Activated T-cell treated with anti-CD3 and anti-CD28 coated beads, Interleukin-2, amount 50 U/mL, for 72 hours (primary cell): ENCODE results near the gene CDH4. TPM values are rescaled to one million over a fixed set of nuclear protein-coding genes. Genes with fewer than 3 reads are reported as not detected.

Source experiments
- ATAC-seq, 2 donors: fragments of 150-1000 bp; cut with Tn5 transposase; replicated peaks in 1 of 2; 2 replicates each; pipeline ENCODE4 v1.10.0; 2021; ENCODE audit warnings: moderate library complexity in 2 of 2, mild to moderate bottlenecking in 1 of 2
- DNase-seq, 2 donors: peaks; one replicate each; pipeline ENCODE4 v3.0.0; 2021 to 2022; ENCODE audit warnings: mixed read lengths in 1 of 2
- H3K27ac Mint-ChIP-seq: one replicate; pipeline ENCODE4 v1.8.0; 2022; ENCODE audit warnings: mild to moderate bottlenecking, moderate library complexity, mixed read lengths
- H3K27me3 Mint-ChIP-seq: one replicate; pipeline ENCODE4 v1.8.0; 2022; ENCODE audit warnings: low read depth, mixed read lengths
- H3K36me3 Mint-ChIP-seq, 2 donors: one replicate each; pipeline ENCODE4 v1.8.0; 2022; ENCODE audit warnings: mixed read lengths in 2 of 2, mild to moderate bottlenecking in 1 of 2; ENCODE audit not compliant: insufficient read depth in 2 of 2
- H3K4me1 Mint-ChIP-seq: one replicate; pipeline ENCODE4 v1.8.0; 2022; ENCODE audit warnings: low read depth, mixed read lengths
- H3K4me3 Mint-ChIP-seq, 2 donors: one replicate each; pipeline ENCODE4 v1.8.0; 2022; ENCODE audit warnings: mild to moderate bottlenecking in 2 of 2, mixed read lengths in 2 of 2, moderate library complexity in 2 of 2
- H3K9me3 Mint-ChIP-seq, 2 donors: one replicate each; pipeline ENCODE4 v1.8.0; 2022; ENCODE audit warnings: mixed read lengths in 2 of 2
- total RNA-seq, 2 donors: library from RNA; stranded (reverse); gene quantifications; one replicate each; pipeline ENCODE4 v1.2.3, GENCODE V29; 2022

The CDH4 gene
- total RNA-seq, 2 donors from 2014 or later = 0.17 to 0.35 TPM

DNA sequence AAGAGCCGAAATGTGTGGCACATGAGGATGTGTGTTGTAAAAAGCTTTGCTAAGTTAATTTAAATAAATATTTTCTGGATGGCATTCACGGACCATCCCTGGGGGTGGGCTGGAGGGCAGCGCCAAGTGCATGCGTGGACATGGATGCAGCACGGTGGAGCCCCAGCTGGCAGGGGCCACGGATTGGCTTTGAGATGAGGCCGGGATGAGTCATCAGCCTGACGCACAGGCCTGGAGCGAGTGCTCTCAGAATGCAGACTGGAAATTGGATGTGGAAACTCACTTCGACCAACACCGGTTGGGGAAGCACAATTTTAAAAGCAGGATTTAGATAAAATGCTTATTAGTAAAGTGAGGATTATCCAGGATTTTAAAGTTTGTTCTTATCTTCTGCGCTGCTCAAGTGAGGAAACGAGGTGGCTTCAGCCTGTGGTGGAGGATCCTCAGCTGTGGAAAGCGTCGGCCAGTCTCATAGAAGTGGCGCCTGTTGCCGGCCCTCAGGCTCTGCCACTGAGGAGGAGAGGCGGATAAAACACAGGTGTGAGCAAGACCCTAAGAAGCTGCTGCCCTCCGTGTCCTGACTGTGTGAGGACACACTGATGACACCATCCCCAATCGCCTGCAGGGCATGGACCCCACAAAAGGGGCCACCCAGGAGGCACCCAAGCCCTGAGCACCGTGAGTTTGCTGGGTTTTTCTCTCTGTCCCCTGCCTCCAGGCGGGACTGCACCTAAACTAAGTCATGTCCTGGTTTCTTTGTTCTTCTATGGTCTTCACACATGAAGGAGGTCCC lies 279.7 kb downstream of the CDH4 start:
- no peak for ATAC-seq
- no peaks in the 10 kb centered on the region for H3K9me3 Mint-ChIP-seq

DNA sequence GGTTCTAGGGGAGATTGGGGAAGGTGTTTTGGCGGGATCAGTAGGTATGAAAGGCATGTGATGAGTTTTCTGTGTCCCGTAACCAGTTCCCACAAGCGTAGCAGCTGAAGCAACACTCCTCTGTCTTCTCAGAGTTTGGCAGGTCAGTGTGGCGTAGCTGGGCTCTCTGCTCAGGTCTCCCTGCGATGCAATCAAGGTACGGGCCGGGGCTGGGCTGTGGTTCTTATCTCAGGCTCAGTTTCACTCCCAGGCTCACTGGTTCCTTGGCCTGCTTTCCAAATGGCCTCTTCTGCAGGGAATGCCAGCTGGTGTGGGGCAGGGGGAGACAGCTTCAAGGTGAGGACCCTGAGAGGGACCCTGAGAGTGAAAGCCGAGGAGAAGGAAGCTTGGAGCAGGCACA lies 280.7 kb downstream of the CDH4 start:
- Mint-ChIP-seq H3K4me1 (no peaks in the 10 kb centered on the region), H3K27ac (no peak overlapping the region), H3K27me3 (no peaks in the 10 kb centered on the region), H3K9me3 (no peaks in the 10 kb centered on the region), H3K36me3 (no peaks in the 10 kb centered on the region), H3K4me3 (no peak overlapping the region)
- no peak for DNase-seq
- ATAC-seq = no peak

More for the DNA sequence above, 279.7 kb downstream of the CDH4 start:
- no peak overlapping the region for H3K4me3 Mint-ChIP-seq
- no peak for DNase-seq
- H3K27me3 Mint-ChIP-seq = no peaks in the 10 kb centered on the region
- no peaks in the 10 kb centered on the region for H3K4me1 Mint-ChIP-seq
- H3K36me3 Mint-ChIP-seq = no peaks in the 10 kb centered on the region
- H3K27ac Mint-ChIP-seq = no peak overlapping the region

DNA sequence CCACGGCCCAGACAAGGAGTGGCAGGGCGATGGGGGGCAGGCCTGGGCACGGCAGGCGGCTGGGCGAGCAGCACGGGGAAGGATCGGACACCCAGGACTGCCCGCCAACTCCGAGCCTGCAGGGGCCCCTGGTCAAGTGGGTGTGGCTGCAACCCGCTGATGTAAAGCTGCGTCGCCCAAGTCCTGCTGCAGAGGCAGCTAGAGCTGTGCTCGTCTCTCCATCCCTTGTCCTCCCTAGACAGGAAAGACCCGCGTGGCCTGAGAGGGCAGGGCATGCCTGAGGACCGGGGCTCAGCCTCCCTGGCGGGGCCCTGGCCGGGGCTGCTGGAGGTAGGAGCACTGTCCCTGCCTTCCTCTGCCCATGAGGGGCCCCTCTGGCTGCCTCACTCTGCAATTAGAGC lies 281.2 kb downstream of the CDH4 start:
- H3K4me1 Mint-ChIP-seq = no peaks in the 10 kb centered on the region
- ATAC-seq (no peak), DNase-seq (no peak)
- no peaks in the 10 kb centered on the region for H3K36me3 Mint-ChIP-seq
- H3K27me3 Mint-ChIP-seq = no peaks in the 10 kb centered on the region
- H3K27ac Mint-ChIP-seq = no peak overlapping the region
- no peak overlapping the region for H3K4me3 Mint-ChIP-seq
- no peaks in the 10 kb centered on the region for H3K9me3 Mint-ChIP-seq

DNA sequence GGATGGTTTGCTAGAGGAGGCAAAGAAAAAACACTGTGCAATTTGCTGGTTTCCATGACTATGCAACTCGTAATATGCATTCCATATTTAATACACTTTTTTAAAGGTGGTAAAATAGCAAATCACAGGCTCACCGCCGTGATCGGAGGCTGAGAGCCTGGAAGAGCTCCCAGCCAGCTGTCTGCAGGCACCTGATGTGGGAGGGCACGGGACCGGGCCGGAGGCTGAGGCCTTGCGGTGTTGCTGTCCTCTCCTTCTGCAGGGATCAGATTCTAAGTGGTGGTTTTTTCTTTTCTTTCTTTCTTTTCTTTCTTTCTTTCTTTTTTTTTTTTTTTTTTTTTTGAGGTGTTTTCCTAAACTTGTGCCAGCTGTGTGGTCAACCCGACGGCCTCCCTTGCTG lies 282.3 kb downstream of the CDH4 start:
- Mint-ChIP-seq H3K27ac (no peak overlapping the region), H3K36me3 (no peaks in the 10 kb centered on the region), H3K9me3 (no peaks in the 10 kb centered on the region), H3K27me3 (no peaks in the 10 kb centered on the region), H3K4me1 (no peaks in the 10 kb centered on the region), H3K4me3 (no peak overlapping the region)
- ATAC-seq = no peak
- DNase-seq = no peak

DNA sequence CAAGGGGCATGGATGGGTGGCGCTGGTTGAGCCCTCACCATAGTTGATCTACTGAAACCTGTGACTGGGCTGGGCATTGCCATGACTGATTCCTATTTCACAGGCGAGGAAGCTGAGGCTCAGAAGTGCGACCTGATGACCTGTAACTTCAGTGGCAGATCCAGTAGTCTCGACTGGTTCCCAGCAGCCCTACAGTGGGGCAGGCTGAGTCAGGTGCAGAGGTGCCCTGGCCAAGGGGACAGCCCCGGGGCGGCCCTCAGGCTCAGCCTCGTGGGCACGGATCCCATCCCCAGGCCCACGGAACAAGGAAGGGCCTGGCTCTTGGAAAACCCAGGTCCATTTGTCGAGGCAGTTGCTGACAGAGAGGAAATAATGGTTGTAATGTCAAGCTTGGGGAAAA lies 283.0 kb downstream of the CDH4 start:
- no peak overlapping the region for H3K27ac Mint-ChIP-seq
- DNase-seq (no peak), ATAC-seq (no peak)
- H3K4me1 Mint-ChIP-seq = no peaks in the 10 kb centered on the region
- H3K36me3 Mint-ChIP-seq = no peaks in the 10 kb centered on the region
- no peaks in the 10 kb centered on the region for H3K9me3 Mint-ChIP-seq
- no peaks in the 10 kb centered on the region for H3K27me3 Mint-ChIP-seq
- no peak overlapping the region for H3K4me3 Mint-ChIP-seq

DNA sequence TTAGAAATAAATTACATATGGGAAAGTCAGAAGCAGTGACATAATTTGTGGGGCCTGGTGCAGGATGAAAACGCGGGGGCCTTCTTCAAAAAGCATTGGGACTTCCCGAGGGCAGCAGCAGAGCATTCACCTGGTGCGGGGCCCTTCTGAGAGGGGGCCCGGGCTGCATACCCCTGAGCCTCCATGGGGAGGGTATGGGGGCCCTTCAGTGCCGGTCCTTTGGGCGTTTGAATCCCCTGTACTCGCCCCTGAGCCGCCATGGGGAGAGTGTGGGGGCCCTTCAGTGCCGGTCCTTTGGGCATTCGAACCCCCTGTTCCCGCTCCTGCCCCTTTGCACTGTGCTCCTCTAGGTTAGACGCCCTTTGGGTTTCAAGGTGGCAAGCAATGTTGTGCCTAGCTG lies 283.5 kb downstream of the CDH4 start:
- Mint-ChIP-seq H3K27me3 (no peaks in the 10 kb centered on the region), H3K27ac (no peak overlapping the region), H3K9me3 (no peaks in the 10 kb centered on the region), H3K4me1 (no peaks in the 10 kb centered on the region), H3K4me3 (no peak overlapping the region), H3K36me3 (no peaks in the 10 kb centered on the region)
- ATAC-seq (no peak), DNase-seq (no peak)

DNA sequence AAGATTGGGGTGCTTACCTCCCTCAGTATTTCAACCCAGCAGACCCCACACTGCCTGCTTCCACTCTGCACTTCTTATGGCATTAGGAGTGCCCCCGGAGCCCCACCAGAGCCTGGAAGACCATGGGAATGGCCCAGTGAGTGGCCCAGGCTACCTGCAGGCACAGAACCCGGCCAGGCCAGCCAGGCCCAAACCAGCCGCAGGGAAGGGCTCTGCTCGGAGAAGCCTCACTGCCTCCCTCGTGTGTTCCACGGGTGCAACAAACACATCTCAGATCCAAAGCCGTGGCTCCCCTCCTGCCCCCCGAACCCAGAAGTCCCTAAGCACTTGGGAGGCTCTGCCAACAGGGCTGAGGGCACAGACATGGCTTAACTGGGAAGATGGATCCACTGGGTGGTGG lies 283.9 kb downstream of the CDH4 start:
- no peak overlapping the region for H3K27ac Mint-ChIP-seq
- no peaks in the 10 kb centered on the region for H3K4me1 Mint-ChIP-seq
- H3K27me3 Mint-ChIP-seq = no peaks in the 10 kb centered on the region

DNA sequence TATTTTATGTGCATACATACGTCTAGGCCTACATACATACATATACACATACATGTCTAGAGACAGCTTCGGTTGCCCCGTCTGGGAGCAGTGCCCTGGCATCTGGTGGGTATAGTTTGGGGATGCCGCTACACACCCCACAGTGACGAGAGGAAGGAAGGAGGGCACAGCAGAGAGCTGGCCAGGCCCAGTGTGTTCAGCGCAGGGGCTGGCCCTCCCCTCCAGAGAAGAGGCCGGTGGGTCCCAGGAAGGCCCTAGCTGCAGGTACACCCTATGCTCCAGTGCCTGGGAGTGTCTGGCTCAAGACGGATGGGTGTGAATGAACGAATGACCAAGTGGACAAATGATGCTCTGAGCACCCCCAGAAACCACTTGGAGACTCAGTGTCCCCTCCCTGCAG lies 284.6 kb downstream of the CDH4 start:
- Mint-ChIP-seq H3K27ac (no peak overlapping the region), H3K4me3 (no peak overlapping the region), H3K9me3 (no peaks in the 10 kb centered on the region), H3K27me3 (no peaks in the 10 kb centered on the region), H3K4me1 (no peaks in the 10 kb centered on the region), H3K36me3 (no peaks in the 10 kb centered on the region)
- ATAC-seq (no peak), DNase-seq (no peak)

More for the DNA sequence above, 283.9 kb downstream of the CDH4 start:
- Mint-ChIP-seq H3K4me3 (no peak overlapping the region), H3K9me3 (no peaks in the 10 kb centered on the region), H3K36me3 (no peaks in the 10 kb centered on the region)
- DNase-seq (no peak), ATAC-seq (no peak)

DNA sequence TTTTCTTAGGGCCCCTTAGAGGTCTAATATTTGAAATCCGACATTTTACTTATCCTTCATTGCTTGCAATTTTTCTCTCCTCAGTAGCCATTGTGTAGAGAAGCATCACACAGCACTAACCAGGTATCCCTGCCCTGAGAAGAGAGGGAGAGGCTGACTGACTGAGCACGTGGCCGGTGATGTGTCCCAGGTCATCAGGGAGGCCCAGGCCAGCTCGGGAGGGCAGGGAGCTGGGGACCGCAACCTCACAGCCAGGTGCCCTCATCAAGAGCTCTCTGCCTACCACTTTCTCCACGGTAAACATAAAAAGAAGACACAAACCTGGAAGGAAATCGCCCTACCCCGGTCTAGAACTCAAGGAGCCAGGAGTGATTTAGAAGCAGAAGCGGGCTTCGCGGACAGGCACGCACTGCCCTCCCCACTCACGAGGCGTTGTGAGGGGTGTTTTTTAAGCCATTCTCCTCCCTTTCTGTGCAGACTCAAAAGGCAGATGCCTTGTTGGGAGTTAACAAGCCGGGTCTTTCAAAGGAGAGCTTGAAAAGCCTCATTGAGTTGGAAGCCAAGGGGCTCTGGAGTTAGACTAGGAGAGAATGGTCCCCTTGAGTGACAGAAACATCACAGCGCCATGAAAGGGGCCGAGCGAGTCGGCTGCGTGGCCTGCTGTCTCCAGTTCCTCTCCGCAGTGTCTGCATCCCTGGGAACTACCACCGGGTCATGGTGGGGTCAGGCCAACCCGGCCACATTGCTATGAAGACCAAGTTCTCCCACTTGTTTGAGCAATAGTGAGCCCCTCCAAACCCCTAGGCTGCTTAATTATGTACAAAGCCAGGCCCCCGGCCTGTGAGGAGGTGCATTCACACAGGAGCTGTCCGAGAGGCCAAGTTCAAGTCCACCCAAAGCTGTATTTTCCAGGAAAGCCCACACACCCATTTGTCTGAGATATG lies 285.4 kb downstream of the CDH4 start:
- H3K4me3 Mint-ChIP-seq = no peak overlapping the region
- H3K4me1 Mint-ChIP-seq = no peaks in the 10 kb centered on the region
- DNase-seq (no peak), ATAC-seq (no peak)
- H3K36me3 Mint-ChIP-seq = no peaks in the 10 kb centered on the region
- no peaks in the 10 kb centered on the region for H3K9me3 Mint-ChIP-seq
- no peaks in the 10 kb centered on the region for H3K27me3 Mint-ChIP-seq
- H3K27ac Mint-ChIP-seq = no peak overlapping the region

DNA sequence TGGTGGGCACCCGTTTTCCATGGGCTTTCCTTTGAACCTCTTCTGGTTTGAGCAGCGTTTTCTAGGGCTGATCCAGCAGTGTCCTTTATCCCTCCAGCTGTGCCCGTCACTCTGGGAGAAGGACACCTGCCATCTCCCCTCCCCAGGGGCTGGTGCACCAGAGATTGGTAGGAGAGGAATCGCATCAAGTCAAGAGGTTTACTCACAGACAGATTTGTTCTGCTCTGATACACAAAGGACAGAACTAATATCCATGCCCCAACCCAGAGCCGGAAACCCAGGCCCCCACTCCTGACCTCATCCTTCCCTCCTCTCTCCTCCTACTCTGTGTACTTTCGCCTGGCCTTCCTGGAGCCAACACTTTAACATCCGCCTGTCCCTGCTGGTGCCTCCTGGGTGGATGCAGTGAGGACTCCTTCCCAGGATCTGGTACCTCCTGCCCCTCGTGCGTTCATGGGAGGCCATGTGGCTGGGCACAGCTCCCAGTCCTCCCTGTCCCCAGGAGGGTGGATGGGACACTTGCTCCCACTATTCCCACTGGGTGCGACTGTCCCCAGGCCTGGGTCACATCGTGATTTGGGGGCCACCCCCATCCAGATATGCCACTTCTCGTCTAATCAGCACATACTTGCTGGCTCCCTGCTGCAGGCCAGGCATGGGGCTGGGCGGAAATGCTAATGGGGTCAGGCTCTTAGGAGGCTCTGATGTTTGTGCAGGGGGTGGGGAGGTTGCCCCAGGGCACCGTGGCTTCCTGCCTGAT lies 286.3 kb downstream of the CDH4 start:
- no peak for ATAC-seq
- Mint-ChIP-seq H3K27me3 (no peaks in the 10 kb centered on the region), H3K4me1 (no peaks in the 10 kb centered on the region), H3K9me3 (no peaks in the 10 kb centered on the region), H3K27ac (no peak overlapping the region), H3K4me3 (no peak overlapping the region), H3K36me3 (no peaks in the 10 kb centered on the region)
- DNase-seq = no peak

DNA sequence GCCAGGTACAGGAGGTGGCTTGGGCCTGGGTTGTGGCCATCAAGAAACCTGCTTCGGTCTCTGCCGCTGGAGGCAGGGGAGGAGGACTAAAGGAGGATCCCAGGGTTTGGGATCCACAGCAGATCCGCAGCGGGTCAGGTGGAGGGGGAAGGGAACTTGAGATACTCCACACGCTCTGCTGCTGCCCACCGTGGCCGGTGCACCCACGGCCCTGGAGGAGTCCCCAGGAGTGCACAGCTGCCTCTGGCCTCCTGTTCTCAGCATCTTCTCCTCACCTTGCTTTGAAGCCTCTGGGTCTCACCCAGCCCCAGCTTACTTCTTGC lies 286.8 kb downstream of the CDH4 start:
- DNase-seq (no peak), ATAC-seq (no peak)
- Mint-ChIP-seq H3K27ac (no peak overlapping the region), H3K36me3 (no peaks in the 10 kb centered on the region), H3K4me1 (no peaks in the 10 kb centered on the region), H3K27me3 (no peaks in the 10 kb centered on the region), H3K9me3 (no peaks in the 10 kb centered on the region), H3K4me3 (no peak overlapping the region)

DNA sequence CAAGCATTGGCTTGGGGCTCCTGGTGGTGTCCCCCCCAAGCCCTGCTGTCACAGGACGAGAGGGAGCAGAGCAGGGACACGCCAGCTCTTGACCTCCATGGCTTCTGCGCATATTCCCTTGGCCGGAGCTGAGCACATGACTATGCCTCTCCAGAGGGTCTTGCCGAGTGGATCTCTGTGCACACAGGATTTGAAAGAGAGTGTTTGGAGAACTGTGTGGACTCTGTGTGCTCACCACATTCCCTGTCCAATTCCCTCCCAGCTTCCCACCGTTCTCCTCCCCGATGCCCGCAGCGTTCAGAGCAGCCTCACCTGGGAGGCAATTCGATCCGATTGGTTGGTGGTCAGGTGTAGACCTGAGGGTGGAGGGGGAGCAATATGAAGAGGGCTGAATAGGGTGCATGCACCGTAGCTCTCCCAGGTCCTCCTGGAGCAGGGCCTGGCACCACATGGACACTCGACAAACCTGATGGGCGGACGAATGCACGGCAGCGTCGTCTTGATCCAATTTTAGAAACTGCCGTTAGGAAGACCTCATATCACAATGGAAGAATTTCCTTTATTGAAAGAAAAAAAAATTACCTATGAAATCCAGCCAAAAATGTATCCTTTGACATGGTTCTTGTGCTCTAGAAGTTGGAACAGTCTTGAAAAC lies 287.8 kb downstream of the CDH4 start:
- ATAC-seq = no peak
- no peaks in the 10 kb centered on the region for H3K36me3 Mint-ChIP-seq
- no peaks in the 10 kb centered on the region for H3K4me1 Mint-ChIP-seq
- no peak overlapping the region for H3K4me3 Mint-ChIP-seq
- no peaks in the 10 kb centered on the region for H3K9me3 Mint-ChIP-seq
- no peak for DNase-seq
- no peak overlapping the region for H3K27ac Mint-ChIP-seq
- H3K27me3 Mint-ChIP-seq = no peaks in the 10 kb centered on the region

DNA sequence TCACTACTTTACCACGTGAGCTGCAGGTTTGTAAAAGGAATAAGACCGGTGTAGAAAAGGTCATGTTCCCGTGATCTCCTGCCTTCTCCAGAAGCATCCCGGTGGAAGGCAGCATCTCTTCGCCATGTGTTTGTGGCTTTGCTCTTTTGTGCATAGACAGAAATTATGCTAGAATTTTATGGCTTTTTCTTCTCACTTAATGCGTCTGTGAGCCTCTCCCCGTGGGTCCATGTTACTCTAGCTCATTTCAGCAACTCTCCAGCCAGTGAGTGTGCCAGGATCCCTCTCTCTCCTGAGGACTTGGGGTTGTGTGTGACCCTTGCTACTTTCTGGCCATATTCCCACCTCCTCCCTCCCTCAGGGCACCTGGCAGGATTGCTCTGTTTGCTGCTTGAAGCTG lies 289.5 kb downstream of the CDH4 start:
- H3K27ac Mint-ChIP-seq = no peak overlapping the region
- DNase-seq = no peak
- no peaks in the 10 kb centered on the region for H3K36me3 Mint-ChIP-seq
- no peaks in the 10 kb centered on the region for H3K4me1 Mint-ChIP-seq
- no peaks in the 10 kb centered on the region for H3K9me3 Mint-ChIP-seq
- H3K4me3 Mint-ChIP-seq = no peak overlapping the region
- H3K27me3 Mint-ChIP-seq = no peaks in the 10 kb centered on the region
- no peak for ATAC-seq
